Cardiac muscle cell (in vitro differentiated cells and primary cell): ENCODE data around the gene ALAS1. TPM values are rescaled to one million over a fixed set of nuclear protein-coding genes. Genes with fewer than 3 reads are reported as not detected.

Experiments
- DNase-seq, 2 donors: peaks; one replicate each; pipeline versions ENCODE4 v3.0.0 to v3.0.0-alpha.2; 2010 to 2017; ENCODE audit warnings: low read depth in 1 of 2, low spot score in 1 of 2
- H3K27ac ChIP-seq: fragments of 200-600 bp; sonication (generic); 2 replicates; pipeline ENCODE4 v1.5.1; 2016
- H3K27me3 ChIP-seq: fragments of 200-600 bp; sonication (generic); 2 replicates; pipeline ENCODE4 v1.6.0; 2016; ENCODE audit warnings: control low read depth
- H3K36me3 ChIP-seq: fragments of 200-600 bp; sonication (generic); 2 replicates; pipeline ENCODE4 v1.5.1; 2016; ENCODE audit warnings: control low read depth
- H3K4me1 ChIP-seq: fragments of 200-600 bp; sonication (generic); 2 replicates; pipeline ENCODE4 v1.8.1; 2017; ENCODE audit warnings: low read depth, mild to moderate bottlenecking, mixed run types
- H3K4me3 ChIP-seq: fragments of 200-600 bp; sonication (generic); 2 replicates; pipeline ENCODE4 v1.5.1; 2016; ENCODE audit warnings: mild to moderate bottlenecking
- H3K9me3 ChIP-seq: fragments of 200-600 bp; sonication (generic); 2 replicates; pipeline ENCODE4 v1.5.1; 2017; ENCODE audit warnings: low read depth, mild to moderate bottlenecking, control low read depth
- CTCF ChIP-seq: IDR thresholded peaks from 2 replicates; pipeline ENCODE4 v1.5.1; 2012; ENCODE audit warnings: low read depth, mild to moderate bottlenecking, low read length
- polyA plus RNA-seq: library from polyadenylated mRNA; unstranded; fragments of >200 nt; fragmentation: Nextera tagmentation; extraction: Ambion mirVana; gene quantifications from 2 replicates; pipeline ENCODE4 v1.2.1, GENCODE V29; 2016
- total RNA-seq: library from RNA; depleted of rRNA; stranded (reverse); fragments of >200 nt; gene quantifications from 2 replicates; pipeline ENCODE4 v1.2.3, GENCODE V29; 2016

Gene ALAS1
- total and polyA plus RNA-seq, 2 experiments from 2014 or later, result 68.7 to 76.5 TPM

GRCh38 chr3:52256622-52257021 lies 58.7 kb downstream of the ALAS1 start:
- no peak for DNase-seq
- no peak for TF ChIP-seq CTCF
- Histone ChIP-seq H3K4me1 (no peaks in the 10 kb centered on the region), H3K9me3 (no peaks in the 10 kb centered on the region), H3K27ac (no peak overlapping the region), H3K27me3 (no peaks in the 10 kb centered on the region), H3K36me3 (peaks cover 84% of the 10 kb centered on the region), H3K4me3 (no peak overlapping the region)

- Histone ChIP-seq H3K9me3 (no peaks in the 10 kb centered on the region), H3K4me1 (no peaks in the 10 kb centered on the region), H3K27me3 (no peaks in the 10 kb centered on the region), H3K36me3 (peaks cover 93% of the 10 kb centered on the region), H3K27ac (no peak overlapping the region), H3K4me3 (no peak overlapping the region)
- DNase-seq, result peak in 1 of 2 donors; percentile 62
- no peak for TF ChIP-seq CTCF
Observed at GRCh38 chr3:52257911-52258310, 60.0 kb downstream of the ALAS1 start.

GRCh38 chr3:52259035-52259434 lies 61.1 kb downstream of the ALAS1 start:
- Histone ChIP-seq H3K4me3 (no peak overlapping the region), H3K4me1 (no peaks in the 10 kb centered on the region), H3K27ac (no peak overlapping the region), H3K9me3 (no peaks in the 10 kb centered on the region), H3K27me3 (no peaks in the 10 kb centered on the region), H3K36me3 (peaks cover 85% of the 10 kb centered on the region)
- no peak for TF ChIP-seq CTCF
- DNase-seq, result peak in 1 of 2 donors; percentile 43

GRCh38 chr3:52259448-52259847 lies 61.5 kb downstream of the ALAS1 start:
- Histone ChIP-seq H3K36me3 (peaks cover 85% of the 10 kb centered on the region), H3K9me3 (no peaks in the 10 kb centered on the region), H3K27me3 (no peaks in the 10 kb centered on the region), H3K4me1 (no peaks in the 10 kb centered on the region), H3K4me3 (no peak overlapping the region), H3K27ac (no peak overlapping the region)
- no peak for DNase-seq
- no peak for TF ChIP-seq CTCF

- Histone ChIP-seq H3K36me3 (peaks cover 80% of the 10 kb centered on the region), H3K9me3 (no peaks in the 10 kb centered on the region), H3K27ac (no peak overlapping the region), H3K4me1 (no peaks in the 10 kb centered on the region), H3K4me3 (no peak overlapping the region), H3K27me3 (no peaks in the 10 kb centered on the region)
- DNase-seq, result no peak
- no peak for TF ChIP-seq CTCF
Observed at GRCh38 chr3:52262447-52262846, 64.5 kb downstream of the ALAS1 start.

Other genes with a start within 250 kb of the ALAS1 start
- 0.42 and 1.1 TPM in 2 replicates for gene GPR62, start 242.8 kb upstream of the ALAS1 start, total RNA-seq
- gene GPR62, start 242.8 kb upstream of the ALAS1 start, polyA plus RNA-seq, result 0.94 and 2.2 TPM in 2 replicates
- 151 and 226 TPM in 2 replicates for gene PCBP4, start 230.7 kb upstream of the ALAS1 start, total RNA-seq
- 114 and 122 TPM in 2 replicates for gene PCBP4, start 230.7 kb upstream of the ALAS1 start, polyA plus RNA-seq
- gene ABHD14B, start 224.1 kb upstream of the ALAS1 start, total RNA-seq, result 19.8 and 27.8 TPM in 2 replicates
- 23.3 and 29.9 TPM in 2 replicates for gene ABHD14B, start 224.1 kb upstream of the ALAS1 start, polyA plus RNA-seq
- 56.5 and 105 TPM in 2 replicates for gene ABHD14A, start 223.1 kb upstream of the ALAS1 start, total RNA-seq
- 95.9 and 104 TPM in 2 replicates for gene ABHD14A, start 223.1 kb upstream of the ALAS1 start, polyA plus RNA-seq
- 87.7 and 99.7 TPM in 2 replicates for gene ACY1, start 214.6 kb upstream of the ALAS1 start, total RNA-seq
- 116 and 125 TPM in 2 replicates for gene ACY1, start 214.6 kb upstream of the ALAS1 start, polyA plus RNA-seq
- 1,533 and 1,673 TPM in 2 replicates for gene RPL29, start 202.3 kb upstream of the ALAS1 start, total RNA-seq
- 844 and 941 TPM in 2 replicates for gene RPL29, start 202.3 kb upstream of the ALAS1 start, polyA plus RNA-seq
- gene DUSP7, start 141.6 kb upstream of the ALAS1 start, total RNA-seq, result 32.2 and 39.5 TPM in 2 replicates
- 7.1 and 13.1 TPM in 2 replicates for gene DUSP7, start 141.6 kb upstream of the ALAS1 start, polyA plus RNA-seq
- 6.0 and 12.4 TPM in 2 replicates for gene POC1A, start 43.7 kb upstream of the ALAS1 start, total RNA-seq
- 10.6 and 24.0 TPM in 2 replicates for gene POC1A, start 43.7 kb upstream of the ALAS1 start, polyA plus RNA-seq
- gene TLR9, start 27.5 kb downstream of the ALAS1 start, total RNA-seq, result 0.15 TPM in 1 of 2 replicates, not detected in the other
- gene TLR9, start 27.5 kb downstream of the ALAS1 start, polyA plus RNA-seq, result 0.51 TPM in 1 of 2 replicates, not detected in the other
- 53.0 and 70.5 TPM in 2 replicates for gene TWF2, start 41.0 kb downstream of the ALAS1 start, total RNA-seq
- gene TWF2, start 41.0 kb downstream of the ALAS1 start, polyA plus RNA-seq, result 42.3 and 43.6 TPM in 2 replicates
- gene PPM1M, start 47.6 kb downstream of the ALAS1 start, total RNA-seq, result 4.8 and 13.1 TPM in 2 replicates
- 10.7 and 16.1 TPM in 2 replicates for gene PPM1M, start 47.6 kb downstream of the ALAS1 start, polyA plus RNA-seq
- gene WDR82, start 80.5 kb downstream of the ALAS1 start, total RNA-seq, result 30.7 and 36.6 TPM in 2 replicates
- 35.4 and 49.0 TPM in 2 replicates for gene WDR82, start 80.5 kb downstream of the ALAS1 start, polyA plus RNA-seq
- gene GLYCTK, start 89.7 kb downstream of the ALAS1 start, total RNA-seq, result 6.9 and 11.5 TPM in 2 replicates
- gene GLYCTK, start 89.7 kb downstream of the ALAS1 start, polyA plus RNA-seq, result 1.2 and 8.6 TPM in 2 replicates
- 3.2 and 3.6 TPM in 2 replicates for gene DNAH1, start 118.2 kb downstream of the ALAS1 start, total RNA-seq
- gene DNAH1, start 118.2 kb downstream of the ALAS1 start, polyA plus RNA-seq, result 0.81 and 1.4 TPM in 2 replicates
- 100 and 115 TPM in 2 replicates for gene BAP1, start 211.8 kb downstream of the ALAS1 start, total RNA-seq
- gene BAP1, start 211.8 kb downstream of the ALAS1 start, polyA plus RNA-seq, result 63.7 and 67.9 TPM in 2 replicates
- gene PHF7, start 212.5 kb downstream of the ALAS1 start, total RNA-seq, result 14.2 and 22.9 TPM in 2 replicates
- gene PHF7, start 212.5 kb downstream of the ALAS1 start, polyA plus RNA-seq, result 24.3 and 47.8 TPM in 2 replicates
- 6.5 and 13.6 TPM in 2 replicates for gene SEMA3G, start 246.9 kb downstream of the ALAS1 start, total RNA-seq
- 3.2 and 3.4 TPM in 2 replicates for gene SEMA3G, start 246.9 kb downstream of the ALAS1 start, polyA plus RNA-seq